WERI-Rb-1 (cell line): Measurements from ENCODE around the gene FASTKD1.

Experiments
- DNase-seq: peaks from one replicate; pipeline ENCODE4 v3.0.0-alpha.2; 2020
- H3K27ac ChIP-seq: fragments of 250-450 bp; sonication (Bioruptor Pico); 2 replicates; pipeline ENCODE4 v1.5.1; 2020; ENCODE audit warnings: mild to moderate bottlenecking, moderate library complexity
- H3K27me3 ChIP-seq: fragments of 250-450 bp; sonication (Bioruptor Pico); 2 replicates; pipeline ENCODE4 v1.5.1; 2021; ENCODE audit warnings: mild to moderate bottlenecking, low read depth, moderate library complexity; ENCODE audit not compliant: insufficient read depth, severe bottlenecking
- H3K36me3 ChIP-seq: fragments of 250-450 bp; sonication (Bioruptor Pico); 2 replicates; pipeline ENCODE4 v1.5.1; 2020; ENCODE audit warnings: mild to moderate bottlenecking, moderate library complexity
- H3K4me3 ChIP-seq: 2 replicates; pipeline ENCODE4 v1.5.1; 2011; ENCODE audit warnings: low read depth, mild to moderate bottlenecking, control low read depth, low read length
- H3K9me3 ChIP-seq: fragments of 250-450 bp; sonication (Bioruptor Pico); 2 replicates; pipeline ENCODE4 v1.5.1; 2021; ENCODE audit warnings: mild to moderate bottlenecking, moderate library complexity; ENCODE audit not compliant: severe bottlenecking
- CTCF ChIP-seq: IDR thresholded peaks from 2 replicates; pipeline ENCODE4 v1.5.1; 2011; ENCODE audit warnings: low read depth, mild to moderate bottlenecking, control low read depth, inconsistent platforms, low read length

The FASTKD1 gene

DNA sequence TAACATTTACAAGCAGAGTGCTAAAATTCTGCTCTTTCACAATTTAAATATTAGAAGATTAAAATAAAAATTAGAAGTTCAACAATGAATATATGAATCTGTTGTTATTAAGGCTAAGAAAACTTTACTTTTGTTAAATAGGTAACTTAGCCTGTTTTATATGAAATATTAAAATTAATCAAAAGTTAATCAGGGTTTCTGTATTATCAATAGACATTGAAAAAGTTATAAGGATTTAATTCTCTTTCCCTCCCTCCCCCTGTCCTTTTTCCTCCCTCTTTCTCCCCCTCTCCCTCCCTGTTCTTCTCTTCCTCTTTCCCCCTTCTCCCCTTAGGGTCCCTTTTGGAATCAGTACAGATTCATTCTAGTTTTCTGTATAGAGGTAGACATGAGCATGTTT is 82.3 kb downstream of the FASTKD1 start:
- Histone ChIP-seq H3K9me3 (no peaks in the 10 kb centered on the region), H3K4me3 (no peak overlapping the region), H3K27ac (no peak overlapping the region), H3K27me3 (no peaks in the 10 kb centered on the region), H3K36me3 (peaks cover 19% of the 10 kb centered on the region)
- no peak for TF ChIP-seq CTCF
- no peak for DNase-seq

DNA sequence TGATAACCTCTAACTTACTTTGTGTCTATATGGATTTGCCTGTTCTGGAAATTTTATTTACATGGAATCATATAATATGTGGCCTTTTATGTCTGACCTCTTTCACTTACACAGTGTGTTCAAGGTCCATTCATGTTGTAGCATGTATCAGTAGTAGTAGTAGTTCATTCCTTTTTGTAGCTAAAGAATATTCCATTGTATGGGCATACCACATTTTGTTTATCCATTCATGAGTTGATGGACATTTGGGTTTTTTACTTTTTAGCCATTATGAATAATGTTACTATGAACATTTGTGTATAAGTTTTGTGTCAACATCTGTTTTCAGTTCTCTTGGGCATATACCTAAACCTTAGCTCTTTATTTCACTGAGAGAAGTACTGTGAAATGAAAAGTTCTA is 82.8 kb downstream of the FASTKD1 start:
- Histone ChIP-seq H3K27ac (no peak overlapping the region), H3K36me3 (peaks cover 19% of the 10 kb centered on the region), H3K27me3 (no peaks in the 10 kb centered on the region), H3K4me3 (no peak overlapping the region), H3K9me3 (no peaks in the 10 kb centered on the region)
- TF ChIP-seq CTCF = no peak
- DNase-seq = no peak

DNA sequence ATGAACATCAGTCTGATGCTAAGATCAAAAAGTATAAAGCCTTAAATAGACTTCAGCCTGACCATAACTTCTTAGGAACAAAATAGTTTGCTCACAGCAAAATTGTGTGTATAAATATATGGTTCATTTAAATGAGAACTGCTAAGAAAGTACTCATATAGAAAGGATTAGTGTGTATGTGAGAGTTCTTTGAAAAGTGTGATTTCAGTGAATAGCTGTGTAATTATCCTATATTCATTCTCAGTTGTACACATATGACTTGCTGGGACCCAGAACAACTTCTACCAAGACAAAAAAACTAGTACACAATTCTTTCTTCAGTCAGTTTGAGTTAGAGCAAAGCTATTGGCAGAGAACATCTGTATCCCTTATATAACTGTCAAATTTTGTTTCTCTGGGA is 87.2 kb downstream of the FASTKD1 start:
- no peaks in the 10 kb centered on the region for H3K9me3 ChIP-seq
- no peak overlapping the region for H3K27ac ChIP-seq
- H3K27me3 ChIP-seq = no peaks in the 10 kb centered on the region
- DNase-seq = no peak
- H3K36me3 ChIP-seq = peaks cover 51% of the 10 kb centered on the region
- no peak overlapping the region for H3K4me3 ChIP-seq
- no peak for TF ChIP-seq CTCF

GRCh38 chr2:169485650-169486138 is 88.0 kb downstream of the FASTKD1 start:
- TF ChIP-seq CTCF = no peak
- Histone ChIP-seq H3K27ac (no peak overlapping the region), H3K9me3 (no peaks in the 10 kb centered on the region), H3K27me3 (no peaks in the 10 kb centered on the region), H3K36me3 (peaks cover 51% of the 10 kb centered on the region), H3K4me3 (no peak overlapping the region)
- no peak for DNase-seq

- no peaks in the 10 kb centered on the region for H3K9me3 ChIP-seq
- no peak for DNase-seq
- no peaks in the 10 kb centered on the region for H3K27me3 ChIP-seq
- no peak for TF ChIP-seq CTCF
- peaks cover 30% of the 10 kb centered on the region for H3K36me3 ChIP-seq
- H3K27ac ChIP-seq = peak overlapping the region; percentile 63
- peak overlapping the region; percentile 87 for H3K4me3 ChIP-seq
These were observed 93.6 kb downstream of the FASTKD1 start for GRCh38 chr2:169480079-169480465.
